Astrocyte (in vitro differentiated cells and primary cell): Measurements from ENCODE around the gene EAF1.

Source experiments
- EZH2 ChIP-seq: IDR thresholded peaks from 2 replicates; pipeline ENCODE4 v1.6.1; 2012; ENCODE audit warnings: mild to moderate bottlenecking, low read length, inconsistent platforms; ENCODE audit not compliant: insufficient read depth
- TF ChIP-seq, protein P1 (sequence below): IDR thresholded peaks from 2 replicates; pipeline ENCODE4 v1.5.1; 2011; ENCODE audit warnings: low read depth, mild to moderate bottlenecking, inconsistent platforms, low read length, moderate library complexity; ENCODE audit not compliant: insufficient read depth

- TF ChIP-seq, protein P1, sequence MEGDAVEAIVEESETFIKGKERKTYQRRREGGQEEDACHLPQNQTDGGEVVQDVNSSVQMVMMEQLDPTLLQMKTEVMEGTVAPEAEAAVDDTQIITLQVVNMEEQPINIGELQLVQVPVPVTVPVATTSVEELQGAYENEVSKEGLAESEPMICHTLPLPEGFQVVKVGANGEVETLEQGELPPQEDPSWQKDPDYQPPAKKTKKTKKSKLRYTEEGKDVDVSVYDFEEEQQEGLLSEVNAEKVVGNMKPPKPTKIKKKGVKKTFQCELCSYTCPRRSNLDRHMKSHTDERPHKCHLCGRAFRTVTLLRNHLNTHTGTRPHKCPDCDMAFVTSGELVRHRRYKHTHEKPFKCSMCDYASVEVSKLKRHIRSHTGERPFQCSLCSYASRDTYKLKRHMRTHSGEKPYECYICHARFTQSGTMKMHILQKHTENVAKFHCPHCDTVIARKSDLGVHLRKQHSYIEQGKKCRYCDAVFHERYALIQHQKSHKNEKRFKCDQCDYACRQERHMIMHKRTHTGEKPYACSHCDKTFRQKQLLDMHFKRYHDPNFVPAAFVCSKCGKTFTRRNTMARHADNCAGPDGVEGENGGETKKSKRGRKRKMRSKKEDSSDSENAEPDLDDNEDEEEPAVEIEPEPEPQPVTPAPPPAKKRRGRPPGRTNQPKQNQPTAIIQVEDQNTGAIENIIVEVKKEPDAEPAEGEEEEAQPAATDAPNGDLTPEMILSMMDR, result no peak
- no peak for TF ChIP-seq EZH2
Observed at GRCh38 chr3:15384510-15385237, 42.7 kb upstream of the EAF1 start.
